Caco-2 (cell line): Measurements from ENCODE around the gene FAM117B. TPM values are rescaled to one million over a fixed set of nuclear protein-coding genes. Genes with fewer than 3 reads are reported as not detected.

ENCODE experiments used
- BruUV-seq: library from RNA; stranded (reverse); fragments of 400-500 nt; replicated peaks from 2 replicates; lab custom pipeline; 2021; lab: Mats Ljungman, UMichigan
- CTCF ChIA-PET: fragments of 300-600 bp; sonication (Branson Sonifier 250); formaldehyde crosslinking; loops from one replicate; lab custom pipeline; 2022; ENCODE audit warnings: antibody characterized with exemption; lab: Charles Lee
- POLR2A ChIA-PET: fragments of 300-600 bp; sonication (Branson Sonifier 250); formaldehyde crosslinking; loops from one replicate; lab custom pipeline; 2022; ENCODE audit warnings: antibody characterized with exemption; lab: Charles Lee
- DNase-seq, 2 experiments: peaks; one replicate each; pipeline versions ENCODE4 v3.0.0 to v3.0.0-alpha.2; 2020 to 2022
- H3K27me3 ChIP-seq: replicated peaks from 2 replicates; pipeline ENCODE4 v1.6.0; 2011; ENCODE audit warnings: low read length; ENCODE audit not compliant: control insufficient read depth, insufficient read depth
- H3K36me3 ChIP-seq: 2 replicates; pipeline ENCODE4 v1.5.1; 2011; ENCODE audit warnings: low read length; ENCODE audit not compliant: control insufficient read depth, insufficient read depth
- H3K4me1 ChIP-seq: fragments of 250-450 bp; sonication (Bioruptor Pico); 2 replicates; pipeline ENCODE4 v1.5.1; 2020; ENCODE audit warnings: mild to moderate bottlenecking
- H3K4me3 ChIP-seq: 2 replicates; pipeline ENCODE4 v1.5.1; 2011; ENCODE audit warnings: low read depth, mild to moderate bottlenecking, control low read depth, low read length
- H3K9me3 ChIP-seq: fragments of 250-450 bp; sonication (Bioruptor Pico); 2 replicates; pipeline ENCODE4 v1.5.1; 2020; ENCODE audit warnings: mild to moderate bottlenecking, moderate library complexity
- H3K27ac Mint-ChIP-seq: one replicate; pipeline ENCODE4 v1.8.0; 2022; ENCODE audit warnings: mixed read lengths; ENCODE audit not compliant: unreplicated experiment
- H3K27me3 Mint-ChIP-seq: one replicate; pipeline ENCODE4 v1.8.0; 2022; ENCODE audit warnings: mixed read lengths; ENCODE audit not compliant: insufficient read depth, unreplicated experiment
- H3K36me3 Mint-ChIP-seq: one replicate; pipeline ENCODE4 v1.8.0; 2022; ENCODE audit warnings: mild to moderate bottlenecking, mixed read lengths; ENCODE audit not compliant: insufficient read depth, unreplicated experiment
- H3K4me1 Mint-ChIP-seq: one replicate; pipeline ENCODE4 v1.8.0; 2022; ENCODE audit warnings: low read depth, mixed read lengths; ENCODE audit not compliant: unreplicated experiment
- H3K4me3 Mint-ChIP-seq: one replicate; pipeline ENCODE4 v1.8.0; 2022; ENCODE audit warnings: mild to moderate bottlenecking, moderate library complexity, mixed read lengths; ENCODE audit not compliant: unreplicated experiment
- H3K9me3 Mint-ChIP-seq: one replicate; pipeline ENCODE4 v1.8.0; 2022; ENCODE audit warnings: mixed read lengths; ENCODE audit not compliant: unreplicated experiment
- CTCF ChIP-seq, 2 experiments: fragments of 200-600 bp in 1 of 2; IDR thresholded peaks; 1 replicate in 1 of 2; 2 replicates in 1 of 2; pipeline versions ENCODE4 v1.5.1 to v1.8.0; 2011 to 2022; ENCODE audit warnings: antibody characterized with exemption in 1 of 2, control low read depth in 1 of 2, inconsistent platforms in 1 of 2, low read depth in 1 of 2, low read length in 1 of 2, mild to moderate bottlenecking in 1 of 2, moderate library complexity in 1 of 2; ENCODE audit not compliant: insufficient read depth in 1 of 2, severe bottlenecking in 1 of 2, unreplicated experiment in 1 of 2
- intact Hi-C: fragments of 100-400 bp; cut with micrococcal nuclease; formaldehyde crosslinking; loops from one replicate; pipeline ENCODE4 v1.10.0; 2022; ENCODE audit not compliant: unreplicated experiment
- total RNA-seq: library from RNA; stranded (reverse); gene quantifications from 2 replicates; pipeline ENCODE4 v1.2.3, GENCODE V29; 2022

FAM117B gene
- total RNA-seq, 1 experiment from 2014 or later = 9.8 TPM

- Mint-ChIP-seq H3K27ac (no peak overlapping the region), H3K36me3 (peaks cover 10% of the 10 kb centered on the region), H3K4me3 (no peak overlapping the region), H3K9me3 (no peaks in the 10 kb centered on the region), H3K4me1 (no peaks in the 10 kb centered on the region), H3K27me3 (no peaks in the 10 kb centered on the region)
- H3K4me1 ChIP-seq = 0 out of 2 replicates have a peak, but pooled peaks cover 7% of the 10 kb centered on the region
- 0 out of 2 replicates have a peak, but pooled peaks cover 1% of the 10 kb centered on the region for H3K36me3 ChIP-seq
- no peak for DNase-seq
- ChIA-PET POLR2A (no interaction called here), CTCF (no interaction called here)
- H3K9me3 ChIP-seq = no peaks in the 10 kb centered on the region
- no peak for TF ChIP-seq CTCF (IDR thresholded peaks at IDR 0.05; ENCODE audit: insufficient read depth in 1 of 2, low read depth in 1 of 2, low read length in 1 of 2, severe bottlenecking in 1 of 2, unreplicated experiment in 1 of 2)
- intact Hi-C loops = no loop called here
- H3K4me3 ChIP-seq = no peak overlapping the region
- no peaks in the 10 kb centered on the region for H3K27me3 ChIP-seq
- BruUV-seq = no TSS peak
Measured at GRCh38 chr2:202760848-202761247, 126.1 kb downstream of the FAM117B start.

GRCh38 chr2:202762556-202762955, 127.8 kb downstream of the FAM117B start:
- Histone ChIP-seq H3K4me3 (no peak overlapping the region), H3K27me3 (no peaks in the 10 kb centered on the region), H3K4me1 (0 out of 2 replicates have a peak, but pooled peaks cover 6% of the 10 kb centered on the region), H3K36me3 (no peaks in the 10 kb centered on the region), H3K9me3 (no peaks in the 10 kb centered on the region)
- BruUV-seq = no TSS peak
- H3K36me3 Mint-ChIP-seq = peaks cover 10% of the 10 kb centered on the region
- H3K27me3 Mint-ChIP-seq = no peaks in the 10 kb centered on the region
- H3K4me1 Mint-ChIP-seq = no peaks in the 10 kb centered on the region
- H3K9me3 Mint-ChIP-seq = no peaks in the 10 kb centered on the region
- TF ChIP-seq CTCF (IDR thresholded peaks at IDR 0.05; ENCODE audit: insufficient read depth in 1 of 2, low read depth in 1 of 2, low read length in 1 of 2, severe bottlenecking in 1 of 2, unreplicated experiment in 1 of 2) = no peak
- POLR2A ChIA-PET = no interaction called here
- DNase-seq = no peak
- intact Hi-C loops = no loop called here
- CTCF ChIA-PET = no interaction called here
- no peak overlapping the region for H3K27ac Mint-ChIP-seq
- no peak overlapping the region for H3K4me3 Mint-ChIP-seq

GRCh38 chr2:202763916-202764315, 129.1 kb downstream of the FAM117B start:
- Mint-ChIP-seq H3K4me3 (no peak overlapping the region), H3K9me3 (no peaks in the 10 kb centered on the region), H3K4me1 (no peaks in the 10 kb centered on the region), H3K27ac (no peak overlapping the region), H3K27me3 (no peaks in the 10 kb centered on the region), H3K36me3 (peaks cover 5% of the 10 kb centered on the region)
- H3K27me3 ChIP-seq = no peaks in the 10 kb centered on the region
- no TSS peak for BruUV-seq
- no peaks in the 10 kb centered on the region for H3K9me3 ChIP-seq
- no peaks in the 10 kb centered on the region for H3K4me1 ChIP-seq
- no peak overlapping the region for H3K4me3 ChIP-seq
- intact Hi-C loops = no loop called here
- no peak for DNase-seq
- TF ChIP-seq CTCF (IDR thresholded peaks at IDR 0.05; ENCODE audit: insufficient read depth in 1 of 2, low read depth in 1 of 2, low read length in 1 of 2, severe bottlenecking in 1 of 2, unreplicated experiment in 1 of 2) = no peak
- no peaks in the 10 kb centered on the region for H3K36me3 ChIP-seq
- CTCF ChIA-PET = no interaction called here
- POLR2A ChIA-PET = interaction anchor here (0.6 kb wide), 1 partner anchor 115 kb away, joined by 3 read pairs; no protein-coding TSS in a partner anchor
